ENCODE data around the gene THAP8. TPM values are rescaled to one million over a fixed set of nuclear protein-coding genes. Genes with fewer than 3 reads are reported as not detected.

The THAP8 gene
- total RNA-seq, 4 donors from 2014 or later: 5.7 to 20.4 (median 10.9) TPM

GRCh38 chr19:36006955-36007354 is 47.1 kb downstream of the THAP8 start:
- Histone ChIP-seq H3K9me3 (no peaks in the 10 kb centered on the region), H3K4me3 (no peak overlapping the region), H3K4me1 (peaks cover 18% of the 10 kb centered on the region), H3K27ac (no peak overlapping the region), H3K27me3 (no peaks in the 10 kb centered on the region), H3K36me3 (no peaks in the 10 kb centered on the region)
- WGBS: 74% methylated on average over 3 of the region's 5 CpGs
- TF ChIP-seq, protein P1, sequence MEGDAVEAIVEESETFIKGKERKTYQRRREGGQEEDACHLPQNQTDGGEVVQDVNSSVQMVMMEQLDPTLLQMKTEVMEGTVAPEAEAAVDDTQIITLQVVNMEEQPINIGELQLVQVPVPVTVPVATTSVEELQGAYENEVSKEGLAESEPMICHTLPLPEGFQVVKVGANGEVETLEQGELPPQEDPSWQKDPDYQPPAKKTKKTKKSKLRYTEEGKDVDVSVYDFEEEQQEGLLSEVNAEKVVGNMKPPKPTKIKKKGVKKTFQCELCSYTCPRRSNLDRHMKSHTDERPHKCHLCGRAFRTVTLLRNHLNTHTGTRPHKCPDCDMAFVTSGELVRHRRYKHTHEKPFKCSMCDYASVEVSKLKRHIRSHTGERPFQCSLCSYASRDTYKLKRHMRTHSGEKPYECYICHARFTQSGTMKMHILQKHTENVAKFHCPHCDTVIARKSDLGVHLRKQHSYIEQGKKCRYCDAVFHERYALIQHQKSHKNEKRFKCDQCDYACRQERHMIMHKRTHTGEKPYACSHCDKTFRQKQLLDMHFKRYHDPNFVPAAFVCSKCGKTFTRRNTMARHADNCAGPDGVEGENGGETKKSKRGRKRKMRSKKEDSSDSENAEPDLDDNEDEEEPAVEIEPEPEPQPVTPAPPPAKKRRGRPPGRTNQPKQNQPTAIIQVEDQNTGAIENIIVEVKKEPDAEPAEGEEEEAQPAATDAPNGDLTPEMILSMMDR (IDR thresholded peaks at IDR 0.05): no peak
- TF ChIP-seq POLR2AphosphoS5 (IDR thresholded peaks at IDR 0.05) (no peak), EP300 (IDR thresholded peaks at IDR 0.05) (no peak), POLR2A (IDR thresholded peaks at IDR 0.05) (no peak)
- DNase-seq (ENCODE audit: low spot score in 2 of 2): no peak

- no peak for DNase-seq (ENCODE audit: low spot score in 2 of 2)
- no peaks in the 10 kb centered on the region for H3K27me3 ChIP-seq
- H3K27ac ChIP-seq: no peak overlapping the region
- H3K9me3 ChIP-seq: no peaks in the 10 kb centered on the region
- H3K36me3 ChIP-seq: peaks cover 7% of the 10 kb centered on the region
- TF ChIP-seq POLR2AphosphoS5 (IDR thresholded peaks at IDR 0.05): no peak
- TF ChIP-seq EP300 (IDR thresholded peaks at IDR 0.05): no peak
- TF ChIP-seq, protein P1 (IDR thresholded peaks at IDR 0.05): no peak
- no peak for TF ChIP-seq POLR2A (IDR thresholded peaks at IDR 0.05)
- 82% methylated on average over 4 of the region's 4 CpGs for WGBS
- no peak overlapping the region for H3K4me3 ChIP-seq
- H3K4me1 ChIP-seq: peaks cover 10% of the 10 kb centered on the region
Measured at GRCh38 chr19:36003284-36003683, 50.8 kb downstream of the THAP8 start.

GRCh38 chr19:36001605-36002004 is 52.5 kb downstream of the THAP8 start:
- Histone ChIP-seq H3K36me3 (peaks cover 10% of the 10 kb centered on the region), H3K9me3 (no peaks in the 10 kb centered on the region), H3K27me3 (no peaks in the 10 kb centered on the region), H3K4me1 (peaks cover 16% of the 10 kb centered on the region), H3K4me3 (no peak overlapping the region), H3K27ac (no peak overlapping the region)
- DNase-seq (ENCODE audit: low spot score in 2 of 2): no peak
- 94% methylated on average over 3 of the region's 3 CpGs for WGBS
- TF ChIP-seq EP300 (IDR thresholded peaks at IDR 0.05): no peak

DNA sequence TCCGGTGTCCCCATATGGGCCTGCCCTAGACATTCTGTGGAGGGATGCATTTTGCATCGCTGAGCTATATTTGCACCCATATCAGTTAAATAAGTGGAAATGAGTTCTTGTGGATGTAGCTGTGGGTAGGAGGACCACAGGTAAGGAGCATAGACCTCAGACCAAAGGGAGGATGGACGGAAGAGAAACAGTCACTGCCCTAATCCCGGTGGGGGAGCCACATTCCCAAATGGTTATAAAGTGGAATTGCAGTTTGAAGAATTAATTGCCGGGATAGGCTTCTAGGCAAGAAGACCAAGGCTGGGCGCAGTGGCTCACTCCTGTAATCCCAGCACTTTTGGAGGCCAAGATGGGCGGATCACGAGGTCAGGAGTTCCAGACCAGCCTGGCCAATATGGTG is 57.3 kb downstream of the THAP8 start:
- Histone ChIP-seq H3K4me1 (peaks cover 39% of the 10 kb centered on the region), H3K27me3 (no peaks in the 10 kb centered on the region), H3K36me3 (peaks cover 10% of the 10 kb centered on the region), H3K27ac (no peak overlapping the region), H3K9me3 (no peaks in the 10 kb centered on the region), H3K4me3 (peak overlapping the region; percentile 89)
- WGBS: 88% methylated on average over 8 of the region's 8 CpGs
- TF ChIP-seq, protein P1 (IDR thresholded peaks at IDR 0.05): no peak
- TF ChIP-seq POLR2AphosphoS5 (IDR thresholded peaks at IDR 0.05): no peak
- no peak for TF ChIP-seq EP300 (IDR thresholded peaks at IDR 0.05)
- no peak for TF ChIP-seq POLR2A (IDR thresholded peaks at IDR 0.05)
- no peak for DNase-seq (ENCODE audit: low spot score in 2 of 2)

DNA sequence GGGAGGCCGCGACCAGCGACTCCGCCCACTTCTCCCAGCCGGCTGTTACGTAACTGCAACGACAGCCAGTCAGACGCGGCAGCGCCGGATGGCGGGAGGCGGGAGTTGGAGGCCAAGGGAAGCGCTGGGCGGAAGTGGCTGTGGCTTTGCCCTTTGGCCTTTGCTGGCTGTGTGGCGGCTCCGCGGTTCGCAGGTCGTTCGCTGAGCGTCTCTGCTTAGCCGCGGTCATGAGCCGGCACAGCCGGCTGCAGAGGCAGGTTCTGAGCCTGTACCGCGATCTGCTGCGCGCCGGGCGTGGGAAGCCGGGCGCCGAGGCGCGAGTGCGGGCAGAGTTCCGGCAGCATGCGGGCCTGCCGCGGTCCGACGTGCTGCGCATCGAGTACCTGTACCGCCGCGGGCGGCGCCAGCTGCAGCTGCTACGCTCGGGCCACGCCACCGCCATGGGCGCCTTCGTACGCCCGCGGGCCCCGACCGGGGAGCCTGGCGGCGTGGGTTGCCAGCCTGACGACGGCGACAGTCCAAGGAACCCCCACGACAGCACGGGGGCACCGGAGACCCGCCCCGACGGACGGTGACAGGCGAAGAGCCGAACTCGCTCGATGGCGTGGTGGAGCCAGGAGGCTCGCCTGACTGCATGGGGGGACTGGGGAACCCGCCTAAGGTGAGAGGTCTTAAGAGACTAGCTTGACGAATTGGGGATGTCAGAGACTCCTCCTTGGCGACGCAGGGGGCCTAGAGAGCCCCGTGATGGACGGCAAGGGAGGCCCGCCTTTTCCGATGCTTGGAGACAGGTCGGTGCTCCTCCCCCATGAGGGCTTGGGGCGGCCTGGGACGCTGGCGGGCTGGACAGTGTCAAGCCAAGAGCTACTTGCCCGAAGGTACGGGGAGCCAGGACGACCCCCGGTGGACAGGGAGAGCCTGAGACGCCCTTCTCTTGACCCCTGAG is 58.8 kb downstream of the THAP8 start, which contains the start of gene SDHAF1:
Gene SDHAF1, plus strand, starts transcription at position 141 of the 946 bp plus-strand sequence. Its CDS starts 87 bp downstream, at position 228.
- H3K36me3 ChIP-seq: peaks cover 10% of the 10 kb centered on the region
- peak; percentile 98 to 99 for DNase-seq (ENCODE audit: low spot score in 2 of 2)
- no peaks in the 10 kb centered on the region for H3K27me3 ChIP-seq
- peaks cover 39% of the 10 kb centered on the region for H3K4me1 ChIP-seq
- H3K27ac ChIP-seq: peak within 1 kb of the TSS; percentile 82
- no peaks in the 10 kb centered on the region for H3K9me3 ChIP-seq
- WGBS: 2% methylated on average over 31 of the region's 97 CpGs
- H3K4me3 ChIP-seq: peak within 1 kb of the TSS; percentile 89
- TF ChIP-seq, protein P1 (IDR thresholded peaks at IDR 0.05): no peak
- TF ChIP-seq POLR2AphosphoS5 (IDR thresholded peaks at IDR 0.05) (peak; percentile 16 to 91 (median 59)), POLR2A (IDR thresholded peaks at IDR 0.05) (no peak), EP300 (IDR thresholded peaks at IDR 0.05) (no peak)

Data from suprapubic skin (tissue), 4 donors.